ENCODE results near the gene HNRNPA1L2. TPM values are rescaled to one million over a fixed set of nuclear protein-coding genes. Genes with fewer than 3 reads are reported as not detected.

HNRNPA1L2 gene
- total RNA-seq, 1 experiment from 2014 or later, result 10.6 TPM

GRCh38 chr13:52597676-52598075 lies 44.6 kb upstream of the HNRNPA1L2 start:
- H3K4me3 Mint-ChIP-seq, result no peak overlapping the region
- Histone ChIP-seq H3K27me3 (ENCODE audit: insufficient read depth, low read length) (no peaks in the 10 kb centered on the region), H3K23me2 (ENCODE audit: insufficient read length, low read depth, low read length, poor library complexity, severe bottlenecking) (peaks cover 7% of the 10 kb centered on the region), H3T11ph (ENCODE audit: low read length) (no peak overlapping the region), H3K4ac (ENCODE audit: low read depth, low read length) (no peak overlapping the region), H3K14ac (ENCODE audit: insufficient read depth, low read length) (no peak overlapping the region), H2BK15ac (ENCODE audit: low read depth, low read length) (no peak overlapping the region), H3K4me2 (ENCODE audit: insufficient read depth, insufficient read length, low read length) (no peak overlapping the region), H4K5ac (ENCODE audit: insufficient read length, low read depth, low read length) (no peak overlapping the region), H2AK5ac (ENCODE audit: insufficient read length, low read length) (no peak overlapping the region), H2AFZ (ENCODE audit: low read length) (no peak overlapping the region), H3K79me1 (ENCODE audit: insufficient read depth, low read depth, low read length, poor library complexity, severe bottlenecking) (no peaks in the 10 kb centered on the region), H2BK5ac (ENCODE audit: insufficient read length, low read length) (no peak overlapping the region), H3K23ac (ENCODE audit: insufficient read length, low read depth, low read length) (no peak overlapping the region), H3K9me3 (ENCODE audit: control insufficient read depth, low read depth, low read length) (no peaks in the 10 kb centered on the region), H3K9ac (ENCODE audit: extremely low read depth, insufficient read length, low read length) (no peak overlapping the region), H2BK12ac (ENCODE audit: insufficient read length, low read depth, low read length) (no peak overlapping the region), H3K27ac (ENCODE audit: insufficient read length, low read depth, low read length) (no peak overlapping the region), H4K91ac (ENCODE audit: insufficient read length, low read depth, low read length) (no peak overlapping the region), H3K56ac (ENCODE audit: insufficient read length, low read depth, low read length) (no peak overlapping the region), H4K20me1 (ENCODE audit: control insufficient read depth, insufficient read depth, insufficient read length) (no peaks in the 10 kb centered on the region), H2BK120ac (ENCODE audit: low read depth, low read length, poor library complexity, severe bottlenecking) (no peak overlapping the region), H3K79me2 (ENCODE audit: insufficient read depth, low read length) (no peaks in the 10 kb centered on the region), H2BK20ac (ENCODE audit: low read depth, low read length, poor library complexity, severe bottlenecking) (no peak overlapping the region), H4K8ac (replicated peaks; ENCODE audit: insufficient read length, low read depth, low read length) (no peak overlapping the region), H3K18ac (ENCODE audit: insufficient read length, low read depth, low read length) (no peak overlapping the region), H3K4me1 (ENCODE audit: insufficient read depth, low read length) (no peaks in the 10 kb centered on the region)
- TF ChIP-seq, protein P1, sequence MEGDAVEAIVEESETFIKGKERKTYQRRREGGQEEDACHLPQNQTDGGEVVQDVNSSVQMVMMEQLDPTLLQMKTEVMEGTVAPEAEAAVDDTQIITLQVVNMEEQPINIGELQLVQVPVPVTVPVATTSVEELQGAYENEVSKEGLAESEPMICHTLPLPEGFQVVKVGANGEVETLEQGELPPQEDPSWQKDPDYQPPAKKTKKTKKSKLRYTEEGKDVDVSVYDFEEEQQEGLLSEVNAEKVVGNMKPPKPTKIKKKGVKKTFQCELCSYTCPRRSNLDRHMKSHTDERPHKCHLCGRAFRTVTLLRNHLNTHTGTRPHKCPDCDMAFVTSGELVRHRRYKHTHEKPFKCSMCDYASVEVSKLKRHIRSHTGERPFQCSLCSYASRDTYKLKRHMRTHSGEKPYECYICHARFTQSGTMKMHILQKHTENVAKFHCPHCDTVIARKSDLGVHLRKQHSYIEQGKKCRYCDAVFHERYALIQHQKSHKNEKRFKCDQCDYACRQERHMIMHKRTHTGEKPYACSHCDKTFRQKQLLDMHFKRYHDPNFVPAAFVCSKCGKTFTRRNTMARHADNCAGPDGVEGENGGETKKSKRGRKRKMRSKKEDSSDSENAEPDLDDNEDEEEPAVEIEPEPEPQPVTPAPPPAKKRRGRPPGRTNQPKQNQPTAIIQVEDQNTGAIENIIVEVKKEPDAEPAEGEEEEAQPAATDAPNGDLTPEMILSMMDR (conservative IDR thresholded peaks at IDR 0.05), result no peak
- no peaks in the 10 kb centered on the region; a peak in 1 of 7 replicates for H3K36me3 Mint-ChIP-seq (ENCODE audit: insufficient read depth in 1 of 3, low read depth in 3 of 3)
- H3K9me3 Mint-ChIP-seq, result no peaks in the 10 kb centered on the region
- no peak overlapping the region for H3K27ac Mint-ChIP-seq
- H3K4me1 Mint-ChIP-seq, result peaks cover 9 to 12% of the 10 kb centered on the region in 2 experiments
- no CpG with 5 or more reads among the region's 4 CpGs for WGBS (ENCODE audit: extremely low coverage, insufficient read length, low lambda C conversion rate)
- no peak for DNase-seq
- no peaks in the 10 kb centered on the region; the same call in 1 of the 2 replicates for H3K27me3 Mint-ChIP-seq (ENCODE audit: low read depth)
